ENCODE results near the gene ARFGEF3.

Gene ARFGEF3

GRCh38 chr6:138234363-138234762 lies 72.6 kb downstream of the ARFGEF3 start:
- DNase-seq (ENCODE audit: insufficient read length, low spot score) (no peak), FAIRE-seq (no peak)
- TF ChIP-seq, protein P1, sequence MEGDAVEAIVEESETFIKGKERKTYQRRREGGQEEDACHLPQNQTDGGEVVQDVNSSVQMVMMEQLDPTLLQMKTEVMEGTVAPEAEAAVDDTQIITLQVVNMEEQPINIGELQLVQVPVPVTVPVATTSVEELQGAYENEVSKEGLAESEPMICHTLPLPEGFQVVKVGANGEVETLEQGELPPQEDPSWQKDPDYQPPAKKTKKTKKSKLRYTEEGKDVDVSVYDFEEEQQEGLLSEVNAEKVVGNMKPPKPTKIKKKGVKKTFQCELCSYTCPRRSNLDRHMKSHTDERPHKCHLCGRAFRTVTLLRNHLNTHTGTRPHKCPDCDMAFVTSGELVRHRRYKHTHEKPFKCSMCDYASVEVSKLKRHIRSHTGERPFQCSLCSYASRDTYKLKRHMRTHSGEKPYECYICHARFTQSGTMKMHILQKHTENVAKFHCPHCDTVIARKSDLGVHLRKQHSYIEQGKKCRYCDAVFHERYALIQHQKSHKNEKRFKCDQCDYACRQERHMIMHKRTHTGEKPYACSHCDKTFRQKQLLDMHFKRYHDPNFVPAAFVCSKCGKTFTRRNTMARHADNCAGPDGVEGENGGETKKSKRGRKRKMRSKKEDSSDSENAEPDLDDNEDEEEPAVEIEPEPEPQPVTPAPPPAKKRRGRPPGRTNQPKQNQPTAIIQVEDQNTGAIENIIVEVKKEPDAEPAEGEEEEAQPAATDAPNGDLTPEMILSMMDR (IDR thresholded peaks at IDR 0.05; ENCODE audit: insufficient read depth, missing control alignments) = no peak

- TF ChIP-seq, protein P1 (IDR thresholded peaks at IDR 0.05; ENCODE audit: insufficient read depth, missing control alignments) = no peak
- DNase-seq (ENCODE audit: insufficient read length, low spot score) (no peak), FAIRE-seq (no peak)
Measured at GRCh38 chr6:138235205-138235604, 73.5 kb downstream of the ARFGEF3 start.

DNA sequence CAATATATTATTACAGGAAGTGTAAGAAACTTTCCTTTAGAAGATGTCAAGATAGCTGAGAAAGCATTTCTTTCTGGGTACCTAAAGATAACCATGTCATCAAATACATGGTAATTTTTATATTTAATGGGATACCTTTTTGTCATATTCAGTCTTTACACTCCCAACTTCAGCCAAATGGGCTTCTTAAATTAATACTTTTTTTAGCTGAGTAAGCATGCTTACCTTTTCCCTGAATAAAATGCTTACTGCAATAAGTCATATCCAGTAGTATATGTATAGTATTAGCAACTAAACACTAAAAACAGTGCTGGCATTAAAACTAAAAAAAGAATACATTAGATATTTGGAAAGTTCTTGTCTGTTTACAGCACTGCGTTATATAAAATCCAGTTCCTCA lies 74.0 kb downstream of the ARFGEF3 start:
- FAIRE-seq (no peak), DNase-seq (ENCODE audit: insufficient read length, low spot score) (no peak)
- TF ChIP-seq, protein P1 (IDR thresholded peaks at IDR 0.05; ENCODE audit: insufficient read depth, missing control alignments) = no peak

DNA sequence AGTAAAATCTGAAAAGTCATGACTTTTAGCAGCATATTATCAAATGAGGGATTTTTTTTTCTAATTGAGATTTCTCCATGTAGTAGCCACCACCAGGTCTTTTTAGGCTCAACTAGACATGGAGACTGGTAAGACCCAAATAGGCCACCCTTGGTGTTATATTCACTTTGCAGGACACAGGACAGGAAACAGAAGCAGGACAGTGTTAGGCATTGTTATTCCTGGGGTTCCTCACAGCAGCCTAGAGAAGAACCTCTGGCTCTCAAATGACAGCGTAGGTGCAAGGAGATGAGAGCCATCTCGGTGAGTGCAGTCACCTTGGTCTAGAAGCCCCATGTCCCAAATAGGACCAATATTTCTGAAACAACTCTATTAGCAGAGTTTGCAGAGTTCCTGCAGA lies 75.7 kb downstream of the ARFGEF3 start:
- DNase-seq (ENCODE audit: insufficient read length, low spot score) (no peak), FAIRE-seq (no peak)
- TF ChIP-seq, protein P1 (IDR thresholded peaks at IDR 0.05; ENCODE audit: insufficient read depth, missing control alignments) = no peak

DNA sequence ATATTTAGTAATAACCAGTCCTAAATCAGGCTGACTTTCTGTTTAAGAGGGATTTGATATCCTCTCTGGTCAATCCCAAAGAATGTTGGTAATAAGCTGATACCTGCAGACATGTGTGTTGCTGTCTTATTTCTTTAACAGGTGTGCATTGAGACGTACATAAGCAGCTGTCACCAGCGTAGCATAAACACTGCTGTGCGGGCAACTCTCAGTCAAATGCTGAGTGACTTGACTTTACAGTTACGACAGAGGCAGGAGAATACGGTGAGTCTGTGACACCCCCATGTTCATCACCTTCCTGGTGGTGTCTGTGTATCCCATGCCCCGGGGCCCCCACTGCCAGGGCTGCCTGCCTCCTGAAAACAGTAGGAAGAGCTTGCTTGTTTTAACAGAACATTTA lies 76.6 kb downstream of the ARFGEF3 start:
- TF ChIP-seq, protein P1 (IDR thresholded peaks at IDR 0.05; ENCODE audit: insufficient read depth, missing control alignments) = no peak
- FAIRE-seq (no peak), DNase-seq (ENCODE audit: insufficient read length, low spot score) (no peak)

DNA sequence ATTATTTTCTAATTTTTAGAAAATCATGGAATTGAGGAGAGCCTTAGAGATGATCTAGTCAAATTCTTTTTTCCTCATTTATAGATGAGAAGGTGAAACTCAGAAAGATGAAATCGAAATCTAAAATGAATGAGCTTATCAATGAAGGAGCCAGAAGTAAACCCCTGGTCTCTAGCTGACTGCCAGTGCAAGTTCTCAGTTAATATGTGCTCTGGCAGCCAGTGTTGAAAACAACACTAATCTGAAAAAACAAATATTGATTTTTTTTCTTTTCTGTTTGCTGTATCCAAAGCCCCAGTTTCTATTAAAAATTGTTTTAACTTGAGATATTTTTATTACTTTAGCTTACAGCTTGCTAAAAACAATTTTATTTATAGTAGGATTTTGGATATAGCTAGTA lies 78.0 kb downstream of the ARFGEF3 start:
- TF ChIP-seq, protein P1 (IDR thresholded peaks at IDR 0.05; ENCODE audit: insufficient read depth, missing control alignments) = no peak
- no peak for DNase-seq (ENCODE audit: insufficient read length, low spot score)
- no peak for FAIRE-seq

DNA sequence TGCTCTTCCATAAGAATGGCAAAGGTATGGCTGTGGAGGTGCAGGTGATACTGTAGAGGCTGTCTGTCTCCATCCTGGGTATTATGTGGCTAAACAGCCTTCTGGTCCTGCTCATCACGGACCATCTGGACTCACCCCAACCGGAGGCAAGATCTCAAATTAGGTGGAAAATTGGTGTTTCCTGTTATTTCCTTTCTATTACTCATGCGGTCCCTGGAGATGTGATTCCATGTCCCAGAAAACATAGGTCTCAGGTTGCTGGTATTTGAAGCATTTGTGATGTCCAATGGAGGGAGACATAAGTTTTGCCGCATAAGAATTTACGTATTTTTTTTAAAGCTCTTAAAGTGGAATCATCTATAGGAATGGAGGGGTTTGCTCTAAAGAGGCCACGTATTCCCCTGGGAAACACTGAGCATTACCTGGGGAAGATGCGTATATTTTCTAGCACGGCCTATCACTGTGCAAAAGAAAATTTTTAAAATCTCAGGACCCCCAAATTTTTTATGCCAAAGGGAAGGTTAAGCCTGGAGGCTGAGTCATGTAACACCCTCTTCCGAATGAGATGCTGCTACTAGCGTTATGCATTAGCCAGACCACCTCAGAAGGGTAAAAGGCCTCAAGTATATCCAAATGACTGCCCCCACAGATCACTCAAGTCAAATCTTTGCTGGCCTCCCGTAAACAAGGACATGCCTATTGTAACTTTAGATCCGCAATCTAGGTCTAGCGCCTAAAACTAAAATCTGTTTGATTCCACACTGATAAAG lies 78.9 kb downstream of the ARFGEF3 start:
- FAIRE-seq = no peak
- DNase-seq (ENCODE audit: insufficient read length, low spot score) = no peak
- TF ChIP-seq, protein P1 (IDR thresholded peaks at IDR 0.05; ENCODE audit: insufficient read depth, missing control alignments) = no peak

All from D721Med (cell line).